SK-N-SH treated with all-trans-retinoic acid at 6 μM for 48 hours (cell line): ENCODE measurements around the gene OR2M3.

Experiments
- ARNTL ChIP-seq: fragments of 450-650 bp; formaldehyde crosslinking; IDR thresholded peaks from 2 replicates; pipeline ENCODE4 v1.5.0; 2020; ENCODE audit warnings: low read depth, mild to moderate bottlenecking, moderate library complexity, borderline replicate concordance
- CREB5 ChIP-seq: fragments of 250-450 bp; sonication (Bioruptor Pico); IDR thresholded peaks from 2 replicates; pipeline ENCODE4 v1.5.1; 2020; ENCODE audit warnings: low read depth, mild to moderate bottlenecking, moderate library complexity
- GLIS3 ChIP-seq: fragments of 250-450 bp; sonication (Bioruptor Pico); IDR thresholded peaks from 2 replicates; pipeline ENCODE4 v1.5.0; 2020; ENCODE audit warnings: mild to moderate bottlenecking, moderate library complexity
- PPARA ChIP-seq: fragments of 250-450 bp; sonication (Bioruptor Pico); IDR thresholded peaks from 2 replicates; pipeline ENCODE4 v1.5.0; 2020; ENCODE audit warnings: mild to moderate bottlenecking, borderline replicate concordance
- TCF4 ChIP-seq: fragments of 250-450 bp; sonication (Bioruptor Pico); IDR thresholded peaks from 2 replicates; pipeline ENCODE4 v1.8.0; 2021; ENCODE audit warnings: mild to moderate bottlenecking, moderate library complexity, borderline replicate concordance
- TOX ChIP-seq: fragments of 250-450 bp; sonication (Bioruptor Pico); IDR thresholded peaks from 2 replicates; pipeline ENCODE4 v1.8.0; 2021; ENCODE audit warnings: mild to moderate bottlenecking, moderate library complexity, borderline replicate concordance
- ZC3H10 ChIP-seq: fragments of 250-450 bp; sonication (Bioruptor Pico); IDR thresholded peaks from 2 replicates; pipeline ENCODE4 v1.5.1; 2021; ENCODE audit warnings: mild to moderate bottlenecking, moderate library complexity
- ZNF70 ChIP-seq: fragments of 450-650 bp; formaldehyde crosslinking; IDR thresholded peaks from 2 replicates; pipeline ENCODE4 v1.5.0; 2020; ENCODE audit warnings: mild to moderate bottlenecking, moderate library complexity
- ZNF8 ChIP-seq: fragments of 450-650 bp; formaldehyde crosslinking; IDR thresholded peaks from 2 replicates; pipeline ENCODE4 v1.5.0; 2020; ENCODE audit warnings: mild to moderate bottlenecking, moderate library complexity
- TF ChIP-seq, protein P1 (sequence below): fragments of 250-450 bp; sonication (Bioruptor Pico); IDR thresholded peaks from 2 replicates; pipeline ENCODE4 v1.8.0; 2020; ENCODE audit warnings: mild to moderate bottlenecking, moderate library complexity, borderline replicate concordance
- TF ChIP-seq, protein P2 (sequence below): fragments of 250-450 bp; sonication (Bioruptor Pico); IDR thresholded peaks from 2 replicates; pipeline ENCODE4 v1.5.1; 2021; ENCODE audit warnings: mild to moderate bottlenecking, moderate library complexity

- TF ChIP-seq TCF4 (no peak), ZC3H10 (CRISPR knock-in tag) (no peak), CREB5 (CRISPR knock-in tag) (no peak), GLIS3 (CRISPR knock-in tag) (no peak), ARNTL (no peak), ZNF8 (CRISPR knock-in tag) (no peak), ZNF70 (CRISPR knock-in tag) (no peak), PPARA (CRISPR knock-in tag) (no peak), TOX (CRISPR knock-in tag) (no peak)
- TF ChIP-seq, protein P1, sequence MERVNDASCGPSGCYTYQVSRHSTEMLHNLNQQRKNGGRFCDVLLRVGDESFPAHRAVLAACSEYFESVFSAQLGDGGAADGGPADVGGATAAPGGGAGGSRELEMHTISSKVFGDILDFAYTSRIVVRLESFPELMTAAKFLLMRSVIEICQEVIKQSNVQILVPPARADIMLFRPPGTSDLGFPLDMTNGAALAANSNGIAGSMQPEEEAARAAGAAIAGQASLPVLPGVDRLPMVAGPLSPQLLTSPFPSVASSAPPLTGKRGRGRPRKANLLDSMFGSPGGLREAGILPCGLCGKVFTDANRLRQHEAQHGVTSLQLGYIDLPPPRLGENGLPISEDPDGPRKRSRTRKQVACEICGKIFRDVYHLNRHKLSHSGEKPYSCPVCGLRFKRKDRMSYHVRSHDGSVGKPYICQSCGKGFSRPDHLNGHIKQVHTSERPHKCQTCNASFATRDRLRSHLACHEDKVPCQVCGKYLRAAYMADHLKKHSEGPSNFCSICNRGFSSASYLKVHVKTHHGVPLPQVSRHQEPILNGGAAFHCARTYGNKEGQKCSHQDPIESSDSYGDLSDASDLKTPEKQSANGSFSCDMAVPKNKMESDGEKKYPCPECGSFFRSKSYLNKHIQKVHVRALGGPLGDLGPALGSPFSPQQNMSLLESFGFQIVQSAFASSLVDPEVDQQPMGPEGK (CRISPR knock-in tag): no peak
- TF ChIP-seq, protein P2, sequence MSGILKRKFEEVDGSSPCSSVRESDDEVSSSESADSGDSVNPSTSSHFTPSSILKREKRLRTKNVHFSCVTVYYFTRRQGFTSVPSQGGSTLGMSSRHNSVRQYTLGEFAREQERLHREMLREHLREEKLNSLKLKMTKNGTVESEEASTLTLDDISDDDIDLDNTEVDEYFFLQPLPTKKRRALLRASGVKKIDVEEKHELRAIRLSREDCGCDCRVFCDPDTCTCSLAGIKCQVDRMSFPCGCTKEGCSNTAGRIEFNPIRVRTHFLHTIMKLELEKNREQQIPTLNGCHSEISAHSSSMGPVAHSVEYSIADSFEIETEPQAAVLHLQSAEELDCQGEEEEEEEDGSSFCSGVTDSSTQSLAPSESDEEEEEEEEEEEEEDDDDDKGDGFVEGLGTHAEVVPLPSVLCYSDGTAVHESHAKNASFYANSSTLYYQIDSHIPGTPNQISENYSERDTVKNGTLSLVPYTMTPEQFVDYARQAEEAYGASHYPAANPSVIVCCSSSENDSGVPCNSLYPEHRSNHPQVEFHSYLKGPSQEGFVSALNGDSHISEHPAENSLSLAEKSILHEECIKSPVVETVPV (CRISPR knock-in tag): no peak
These were observed 32.4 kb downstream of the OR2M3 start for GRCh38 chr1:248229360-248229908.
